Measurements from ENCODE around the gene ST7. TPM values are rescaled to one million over a fixed set of nuclear protein-coding genes. Genes with fewer than 3 reads are reported as not detected.

The ST7 gene
- total RNA-seq, 1 donor from 2014 or later = 22.2 TPM

- ATAC-seq = no peak
- no peak for DNase-seq (ENCODE audit: low spot score)
Measured at GRCh38 chr7:117086788-117087187, 133.5 kb downstream of the ST7 start.

DNA sequence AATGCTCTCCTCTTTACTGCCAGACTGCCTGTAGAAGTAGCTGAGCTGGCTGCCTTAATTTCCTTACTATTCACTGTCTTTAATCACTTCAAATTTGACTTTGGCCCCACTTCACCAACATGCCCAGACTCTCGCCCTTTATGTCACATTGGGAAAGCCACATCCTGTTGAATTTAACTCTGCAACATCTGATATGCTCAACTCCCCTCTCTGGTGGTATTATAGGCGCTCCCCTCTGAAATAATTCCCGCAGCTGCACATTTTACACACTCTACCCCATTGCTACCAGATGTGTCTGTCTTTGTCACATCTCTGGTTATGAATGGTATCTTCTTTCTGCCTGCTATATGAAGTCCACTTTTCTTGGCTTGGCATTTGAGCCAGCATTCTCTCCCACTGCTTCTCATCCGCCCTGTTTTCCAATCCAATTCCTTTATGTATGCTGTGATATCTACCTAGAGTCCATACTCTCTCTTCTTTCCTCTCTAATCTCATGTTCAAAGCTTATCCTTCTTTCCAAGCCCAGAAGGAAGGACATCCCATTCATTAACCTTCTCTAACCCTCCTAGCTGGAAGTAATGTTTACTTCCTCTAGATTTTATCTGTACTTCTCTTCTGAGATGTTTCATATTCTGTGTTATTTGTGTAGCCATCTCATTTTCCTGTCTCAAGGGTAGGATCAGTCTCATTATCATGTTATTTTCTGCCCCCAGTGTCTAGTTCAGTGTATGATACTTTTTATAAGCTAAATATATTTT, 134.5 kb downstream of the ST7 start:
- no peak for ATAC-seq

GRCh38 chr7:117088623-117089194, 135.4 kb downstream of the ST7 start:
- ATAC-seq = no peak
- DNase-seq (ENCODE audit: low spot score) = no peak

More for the DNA sequence above, 134.5 kb downstream of the ST7 start:
- DNase-seq (ENCODE audit: low spot score) = no peak

DNA sequence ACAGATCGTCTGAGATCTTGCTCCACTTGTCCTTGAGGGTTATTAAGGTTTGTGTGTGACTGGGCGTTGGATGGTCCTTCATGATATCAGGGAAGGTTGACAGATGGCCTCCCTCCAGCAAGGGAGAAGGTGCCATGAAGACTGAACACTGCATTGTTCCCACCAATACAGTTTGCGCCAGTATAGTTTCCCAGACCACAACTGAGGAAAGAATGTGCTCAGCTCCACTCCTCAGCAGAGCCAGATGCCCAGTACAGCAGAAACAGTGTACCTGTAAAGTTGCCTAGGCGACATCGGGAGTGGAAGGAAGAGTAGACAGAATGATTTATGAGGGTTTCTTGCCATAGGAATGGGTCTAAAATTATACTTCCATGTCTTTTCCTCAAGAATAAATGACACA, 137.5 kb downstream of the ST7 start:
- DNase-seq (ENCODE audit: low spot score) (no peak), ATAC-seq (no peak)

DNA sequence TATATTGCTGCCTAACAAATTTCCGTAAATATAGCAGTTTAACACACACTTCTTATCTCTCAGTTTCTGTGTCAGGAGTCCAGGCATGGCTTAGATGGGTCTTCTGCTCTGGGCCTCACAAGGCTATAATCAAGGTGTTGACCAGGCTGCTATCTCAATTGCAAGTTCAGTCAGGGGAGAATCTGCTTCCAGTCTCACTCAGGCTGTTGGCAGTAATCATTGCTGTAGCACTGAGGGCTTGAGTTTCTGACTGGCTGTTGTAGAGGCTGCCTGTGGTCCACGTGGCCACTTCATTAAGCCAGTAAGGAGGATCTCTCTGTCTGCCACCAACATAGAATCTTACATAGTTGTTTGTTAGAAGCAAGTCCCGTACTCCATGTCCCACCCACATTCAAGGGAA, 138.4 kb downstream of the ST7 start:
- ATAC-seq (no peak), DNase-seq (ENCODE audit: low spot score) (no peak)

- DNase-seq (ENCODE audit: low spot score) (no peak), ATAC-seq (no peak)
Measured at GRCh38 chr7:117092785-117093184, 139.5 kb downstream of the ST7 start.

GRCh38 chr7:117094457-117094856, 141.2 kb downstream of the ST7 start:
- DNase-seq (ENCODE audit: low spot score) (no peak), ATAC-seq (no peak)

DNA sequence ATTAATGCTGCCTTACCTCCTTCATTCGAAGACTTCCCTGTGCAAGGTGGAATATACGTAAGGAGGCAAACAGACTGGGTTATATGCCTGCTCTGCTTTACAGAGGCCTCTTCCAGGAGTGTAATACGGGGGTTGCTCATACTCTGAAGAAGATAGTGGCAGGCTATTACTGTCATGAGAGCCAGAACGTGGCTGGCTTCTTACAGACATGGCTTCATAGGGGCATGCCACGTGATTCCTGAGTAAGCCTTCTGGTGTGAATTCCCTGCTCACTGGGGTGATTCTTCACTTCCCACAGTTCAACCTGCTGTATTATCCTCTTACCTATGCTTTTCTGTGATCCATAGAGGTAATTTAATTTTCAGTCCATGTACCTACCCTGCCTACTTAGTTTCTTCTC, 141.8 kb downstream of the ST7 start:
- DNase-seq (ENCODE audit: low spot score) (no peak), ATAC-seq (no peak)

- ATAC-seq = no peak
- no peak for DNase-seq (ENCODE audit: low spot score)
Measured at GRCh38 chr7:117096330-117096729, 143.0 kb downstream of the ST7 start.

GRCh38 chr7:117096942-117097341, 143.6 kb downstream of the ST7 start:
- DNase-seq (ENCODE audit: low spot score) = no peak

DNA sequence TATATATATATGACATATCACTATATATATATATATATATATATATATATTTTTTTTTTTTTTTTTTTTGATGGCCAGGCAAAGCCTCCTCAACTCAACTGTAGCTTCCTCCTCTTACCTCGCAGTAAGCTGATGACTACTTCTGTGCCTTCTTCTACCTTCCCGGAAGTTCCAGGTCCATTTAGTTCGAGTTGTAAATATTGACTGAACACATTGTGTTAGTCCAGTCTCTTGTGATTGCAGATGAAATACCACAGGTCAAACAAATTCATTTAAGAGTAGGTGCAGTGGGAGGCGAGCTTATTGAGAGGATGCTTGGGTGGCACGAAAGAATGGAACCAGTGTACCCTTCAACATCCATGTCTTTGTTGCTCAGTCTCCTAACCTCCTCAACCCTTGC, 144.6 kb downstream of the ST7 start:
- DNase-seq (ENCODE audit: low spot score) = no peak
- ATAC-seq = peak; percentile 55

More at GRCh38 chr7:117096942-117097341, 143.6 kb downstream of the ST7 start:
- no peak for ATAC-seq

GRCh38 chr7:117098457-117098856, 145.2 kb downstream of the ST7 start:
- no peak for ATAC-seq

DNA sequence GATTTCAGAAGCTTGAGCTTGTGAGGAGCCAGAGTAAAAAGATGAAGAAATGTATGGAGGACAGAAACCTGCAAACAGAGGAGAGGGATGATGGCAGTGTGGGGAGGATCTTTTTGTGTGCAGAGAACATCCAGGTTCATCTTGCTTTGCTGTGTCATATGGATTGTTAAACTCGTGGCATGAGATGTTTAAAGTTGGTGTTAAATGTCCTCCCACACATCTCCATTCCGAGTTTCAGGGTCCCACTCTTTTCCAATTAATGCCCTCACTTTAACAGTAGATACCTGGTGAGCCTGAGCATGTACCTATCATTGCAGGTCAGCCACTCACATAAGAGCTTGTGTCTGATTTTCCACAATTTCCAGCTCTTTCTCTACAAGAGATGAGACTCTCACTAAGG, 147.7 kb downstream of the ST7 start:
- no peak for ATAC-seq
- DNase-seq (ENCODE audit: low spot score) = no peak

More at GRCh38 chr7:117098457-117098856, 145.2 kb downstream of the ST7 start:
- DNase-seq (ENCODE audit: low spot score) = no peak

DNA sequence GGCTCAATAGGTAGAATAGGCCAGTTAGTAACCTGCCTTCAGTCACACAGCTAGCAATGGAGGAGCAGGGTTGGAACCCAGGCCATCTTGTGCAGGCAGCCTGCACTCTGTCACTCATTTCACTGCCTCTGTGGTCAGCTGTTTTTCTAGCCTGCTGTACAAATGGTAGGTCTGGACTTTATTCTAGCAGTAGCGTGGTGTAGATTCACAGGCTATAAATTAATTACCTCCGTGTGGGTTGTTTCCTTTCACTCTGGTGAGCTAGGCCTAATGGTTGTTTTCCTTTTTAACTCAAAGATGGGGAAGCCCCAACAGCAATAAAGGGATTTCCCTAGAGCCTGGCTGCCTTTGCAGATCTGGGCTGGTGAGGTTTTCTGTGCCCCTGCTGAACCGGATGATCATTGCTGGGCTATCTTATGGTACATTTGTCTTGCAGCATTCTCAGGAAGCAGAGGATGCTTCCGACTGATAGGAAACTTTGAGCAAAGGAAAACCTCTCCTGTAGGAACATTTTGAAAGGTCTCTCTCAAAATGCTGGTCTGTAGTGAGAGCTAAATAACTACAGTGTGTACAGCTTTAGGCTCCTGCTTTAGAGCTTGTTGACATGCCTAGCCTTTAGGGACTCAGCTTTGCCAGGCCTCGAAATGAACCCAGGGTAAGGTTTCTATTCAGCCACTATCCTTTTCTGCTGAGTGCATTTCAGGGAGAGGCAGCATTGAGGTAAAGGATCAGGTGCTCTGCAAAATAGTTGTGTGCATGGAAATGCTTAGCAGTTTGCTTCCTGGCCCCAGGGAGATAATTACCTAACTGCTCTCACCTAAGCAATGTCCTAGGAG, 157.4 kb downstream of the ST7 start:
- no peak for DNase-seq (ENCODE audit: low spot score)
- ATAC-seq = peak; percentile 42

DNA sequence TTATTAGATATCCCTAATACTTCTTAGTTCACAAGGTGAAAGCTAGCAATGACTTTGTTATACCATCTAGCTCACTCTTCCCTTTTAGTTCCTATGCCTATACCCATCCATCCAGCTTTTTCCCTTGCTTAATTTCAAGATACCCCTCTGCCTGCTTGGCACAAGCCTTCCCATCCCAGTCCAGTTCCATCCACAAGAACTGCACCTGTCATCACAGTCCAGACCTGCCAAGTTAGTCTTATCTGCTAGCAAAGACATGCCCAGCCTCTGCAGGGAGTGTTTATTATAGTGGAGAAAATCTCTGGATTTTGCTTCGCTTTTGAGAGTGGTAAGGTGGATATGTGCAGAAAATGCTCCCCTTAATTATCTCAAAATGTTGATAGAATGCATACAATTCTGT, 158.2 kb downstream of the ST7 start:
- DNase-seq (ENCODE audit: low spot score) = no peak
- no peak for ATAC-seq

DNA sequence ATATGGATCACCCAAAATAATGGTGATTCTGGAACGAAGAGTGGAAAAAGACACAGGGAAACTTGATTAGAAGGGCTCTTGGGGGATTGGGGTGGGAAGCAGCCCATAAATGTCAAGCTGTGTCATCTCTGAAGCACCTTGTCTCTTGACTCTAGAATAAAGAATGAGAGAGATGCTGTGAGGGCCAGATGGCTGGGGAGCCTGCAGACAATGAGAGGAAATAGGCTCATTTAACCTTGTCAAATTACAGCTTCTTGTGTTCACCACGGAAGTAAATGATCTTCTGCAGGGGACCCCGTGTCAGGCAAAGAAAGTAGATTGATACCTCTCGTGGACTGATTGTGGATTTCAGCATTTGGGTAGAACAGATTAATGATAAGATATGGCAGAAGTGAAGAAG, 159.3 kb downstream of the ST7 start:
- no peak for DNase-seq (ENCODE audit: low spot score)

DNA sequence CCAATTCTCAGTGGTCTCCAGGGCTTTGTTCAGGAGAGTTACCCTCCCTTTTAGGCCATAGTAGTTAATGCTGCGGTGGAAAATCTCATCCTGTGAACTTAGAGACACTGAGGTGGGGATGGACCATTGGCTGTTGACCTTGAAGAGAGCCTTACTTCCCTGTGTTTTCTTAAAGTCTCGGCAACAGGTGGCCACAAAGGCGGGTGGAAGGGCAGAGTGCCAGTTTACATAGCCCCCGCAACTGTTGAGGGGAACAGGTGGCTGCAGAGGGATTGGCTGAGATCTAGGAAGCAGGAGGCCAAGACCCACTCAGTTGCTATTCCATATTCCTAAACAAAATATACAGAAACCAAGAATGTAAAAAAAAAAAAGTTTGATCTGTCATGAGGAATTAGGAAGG, 160.6 kb downstream of the ST7 start:
- ATAC-seq (no peak), DNase-seq (ENCODE audit: low spot score) (no peak)

More for the DNA sequence above, 159.3 kb downstream of the ST7 start:
- ATAC-seq = no peak

DNA sequence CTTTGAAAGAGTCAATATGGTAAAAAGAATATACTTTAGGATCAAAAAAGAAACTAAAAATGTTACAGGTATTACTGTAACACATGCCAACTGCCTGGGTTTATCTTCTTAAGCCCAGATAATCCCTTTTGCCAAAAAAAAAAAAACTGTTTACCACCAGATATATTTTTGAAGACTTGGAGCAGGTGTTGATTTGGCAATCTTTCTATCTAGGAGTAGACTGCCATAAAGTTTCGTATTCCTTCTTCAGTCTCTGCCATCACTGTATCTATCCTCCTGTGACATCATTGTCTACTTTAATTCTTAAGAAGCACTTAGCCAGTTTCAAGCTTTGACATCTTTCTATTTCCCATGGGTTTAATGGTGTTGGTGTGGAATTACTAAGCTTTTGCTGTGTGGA, 161.0 kb downstream of the ST7 start:
- no peak for ATAC-seq

GRCh38 chr7:117116211-117116610, 162.9 kb downstream of the ST7 start:
- DNase-seq (ENCODE audit: low spot score) = no peak
- no peak for ATAC-seq

More for the DNA sequence above, 161.0 kb downstream of the ST7 start:
- no peak for DNase-seq (ENCODE audit: low spot score)

- ATAC-seq = no peak
Measured at GRCh38 chr7:117117172-117117571, 163.9 kb downstream of the ST7 start.

GRCh38 chr7:117118579-117119180, 165.4 kb downstream of the ST7 start:
- ATAC-seq = no peak
- DNase-seq (ENCODE audit: low spot score) = no peak

More at GRCh38 chr7:117117172-117117571, 163.9 kb downstream of the ST7 start:
- DNase-seq (ENCODE audit: low spot score) = no peak

All from left lobe of liver (tissue), 2 donors.